Measurements from ENCODE around the gene RALGAPA2. TPM values are rescaled to one million over a fixed set of nuclear protein-coding genes. Genes with fewer than 3 reads are reported as not detected.

The RALGAPA2 gene
- total and polyA plus RNA-seq, 8 donors: 34.5 to 79.8 (median 43.1) TPM

GRCh38 chr20:20482453-20482852, 230.0 kb downstream of the RALGAPA2 start:
- intact Hi-C loops (cut with DNase I): no loop called here
- TF ChIP-seq CTCF (IDR thresholded peaks at IDR 0.05): no peak
- ATAC-seq: peak; percentile 40

GRCh38 chr20:20480689-20481088, 231.8 kb downstream of the RALGAPA2 start:
- H3K36me3 ChIP-seq: peaks cover 0 to 50% of the 10 kb centered on the region in 2 donors
- ATAC-seq (peak; percentile 79), DNase-seq (no peak)
- intact Hi-C loops (cut with DNase I): no loop called here
- no peaks in the 10 kb centered on the region for H3K27me3 ChIP-seq
- no peak overlapping the region for H3K27ac ChIP-seq
- H3K4me1 ChIP-seq: peaks cover 0 to 4% of the 10 kb centered on the region in 2 donors
- TF ChIP-seq CTCF (IDR thresholded peaks at IDR 0.05): no peak
- H3K4me3 ChIP-seq: no peak overlapping the region
- no peaks in the 10 kb centered on the region for H3K9me3 ChIP-seq

More at GRCh38 chr20:20482453-20482852, 230.0 kb downstream of the RALGAPA2 start:
- no peak for DNase-seq
- Histone ChIP-seq H3K9me3 (no peaks in the 10 kb centered on the region), H3K4me3 (no peak overlapping the region), H3K4me1 (peaks cover 0 to 4% of the 10 kb centered on the region in 2 donors), H3K27ac (no peak overlapping the region), H3K36me3 (peaks cover 0 to 66% of the 10 kb centered on the region in 2 donors), H3K27me3 (no peaks in the 10 kb centered on the region)

GRCh38 chr20:20480126-20480525, 232.3 kb downstream of the RALGAPA2 start:
- H3K4me1 ChIP-seq: peaks cover 0 to 4% of the 10 kb centered on the region in 2 donors
- TF ChIP-seq CTCF (IDR thresholded peaks at IDR 0.05): no peak

GRCh38 chr20:20477444-20478041, 234.9 kb downstream of the RALGAPA2 start:
- H3K27me3 ChIP-seq: no peaks in the 10 kb centered on the region
- TF ChIP-seq CTCF (IDR thresholded peaks at IDR 0.05): no peak
- no peaks in the 10 kb centered on the region for H3K9me3 ChIP-seq
- no peak overlapping the region for H3K27ac ChIP-seq
- H3K4me3 ChIP-seq: no peak overlapping the region
- intact Hi-C loops (cut with DNase I): no loop called here
- H3K36me3 ChIP-seq: peaks cover 0 to 30% of the 10 kb centered on the region in 2 donors
- H3K4me1 ChIP-seq: peaks cover 0 to 4% of the 10 kb centered on the region in 2 donors
- no peak for DNase-seq
- ATAC-seq: no peak

More at GRCh38 chr20:20480126-20480525, 232.3 kb downstream of the RALGAPA2 start:
- no peaks in the 10 kb centered on the region for H3K9me3 ChIP-seq
- DNase-seq (no peak), ATAC-seq (no peak)
- H3K4me3 ChIP-seq: no peak overlapping the region
- intact Hi-C loops (cut with DNase I): no loop called here
- peaks cover 0 to 48% of the 10 kb centered on the region in 2 donors for H3K36me3 ChIP-seq
- no peak overlapping the region for H3K27ac ChIP-seq
- no peaks in the 10 kb centered on the region for H3K27me3 ChIP-seq

GRCh38 chr20:20476504-20476903, 235.9 kb downstream of the RALGAPA2 start:
- TF ChIP-seq CTCF (IDR thresholded peaks at IDR 0.05): no peak
- DNase-seq (no peak), ATAC-seq (no peak)
- Histone ChIP-seq H3K27me3 (no peaks in the 10 kb centered on the region), H3K9me3 (no peaks in the 10 kb centered on the region), H3K4me3 (no peak overlapping the region), H3K36me3 (peaks cover 0 to 33% of the 10 kb centered on the region in 2 donors), H3K4me1 (peaks cover 0 to 4% of the 10 kb centered on the region in 2 donors), H3K27ac (no peak overlapping the region)
- intact Hi-C loops (cut with DNase I): no loop called here
